Stomach (tissue), 9 donors: Measurements from ENCODE around the gene CAPN14. TPM values are rescaled to one million over a fixed set of nuclear protein-coding genes. Genes with fewer than 3 reads are reported as not detected.
"Not testable (repeated sequence)": the region's sequence is repeated elsewhere in the genome, so short reads cannot be mapped to it uniquely, and the experiment has no call there.

Source experiments
- DNase-seq, 2 donors: peaks; one replicate each; pipeline versions ENCODE4 v3.0.0 to v3.0.0-alpha.2; 2013 to 2019
- H3K27ac ChIP-seq, 5 donors: fragments of 200-600 bp in 4 of 5; sonication (generic) in 4 of 5; one replicate each; pipeline ENCODE4 v1.5.1; 2013 to 2019; ENCODE audit warnings: mild to moderate bottlenecking in 1 of 5, moderate library complexity in 1 of 5
- H3K27me3 ChIP-seq, 3 donors: fragments of 200-600 bp; sonication (generic); one replicate each; pipeline ENCODE4 v1.5.1; 2017 to 2019; ENCODE audit warnings: mixed run types in 1 of 3
- H3K36me3 ChIP-seq, 4 donors: fragments of 200-600 bp; sonication (generic); 1 replicate in 3 of 4; 2 replicates in 1 of 4; pipeline ENCODE4 v1.5.1; 2016 to 2019
- H3K4me1 ChIP-seq, 4 donors: fragments of 200-600 bp; sonication (generic); one replicate each; pipeline ENCODE4 v1.5.1; 2016 to 2019
- H3K4me3 ChIP-seq, 4 donors: fragments of 200-600 bp; sonication (generic) in 3 of 4; one replicate each; pipeline ENCODE4 v1.5.1; 2016 to 2019; ENCODE audit warnings: mild to moderate bottlenecking in 1 of 4
- H3K9me3 ChIP-seq, 4 donors: fragments of 200-600 bp; sonication (generic); one replicate each; pipeline ENCODE4 v1.5.1; 2016 to 2019
- CTCF ChIP-seq, 7 experiments: fragments of 450-650 bp in 4 of 7; fragments of 200-600 bp in 3 of 7; sonication (generic) in 3 of 7; IDR thresholded peaks; one replicate each; pipeline ENCODE4 v1.5.1; 2016 to 2019; ENCODE audit warnings: antibody characterized with exemption in 7 of 7, control low read depth in 2 of 7, mild to moderate bottlenecking in 1 of 7
- EP300 ChIP-seq: sonication (generic); formaldehyde crosslinking; IDR thresholded peaks from one replicate; pipeline ENCODE4 v1.6.1; 2017; ENCODE audit warnings: antibody characterized with exemption
- POLR2A ChIP-seq, 4 donors: fragments of 450-650 bp; IDR thresholded peaks; one replicate each; pipeline ENCODE4 v1.6.1; 2016; ENCODE audit warnings: antibody characterized with exemption in 4 of 4, control low read depth in 2 of 4, mild to moderate bottlenecking in 1 of 4, moderate library complexity in 1 of 4
- POLR2AphosphoS5 ChIP-seq, 3 donors: sonication (generic); formaldehyde crosslinking; IDR thresholded peaks; one replicate each; pipeline ENCODE4 v1.6.1; 2016; ENCODE audit warnings: antibody characterized with exemption in 3 of 3
- WGBS, 5 donors: extraction: QIAGEN DNeasy Blood & Tissue Kit in 3 of 5; methylation state at CpG; one replicate each; pipeline versions ENCODE4 v1.1.5 to v1.1.7; 2013 to 2018; 5-methylcytosine and 5-hydroxymethylcytosine counted together
- intact Hi-C: fragments of 100-400 bp; cut with DNase I; formaldehyde crosslinking; loops from one replicate; pipeline ENCODE4 v1.15.1; 2023; ENCODE audit warnings: low total_unique reads
- polyA plus RNA-seq, 3 donors: library from polyadenylated mRNA; stranded (reverse); fragments of 200-250 nt; gene quantifications; one replicate each; pipeline ENCODE4 v1.2.3, GENCODE V29; 2013
- total RNA-seq, 5 donors: library from RNA; depleted of rRNA; stranded (reverse); fragments of >200 nt; gene quantifications; one replicate each; pipeline versions ENCODE4 v1.1.0 to v1.2.3, GENCODE V29; 2014 to 2016
- donor health status: healthy with polysubstance abuse.
- donor health status: Bipolar disorder and iron deficiency.
- donor health status: healthy.

Gene CAPN14
- total and polyA plus RNA-seq, 8 donors, result 0.06 to 66.0 (median 1.3) TPM; not detected in 5

GRCh38 chr2:31190188-31190587 is 27.1 kb downstream of the CAPN14 start:
- DNase-seq, result no peak

GRCh38 chr2:31189141-31189540 is 28.2 kb downstream of the CAPN14 start:
- TF ChIP-seq POLR2AphosphoS5 (IDR thresholded peaks at IDR 0.05) (no peak), EP300 (no peak), CTCF (IDR thresholded peaks at IDR 0.05) (no peak), POLR2A (IDR thresholded peaks at IDR 0.05) (no peak)
- DNase-seq, result no peak
- intact Hi-C loops, result no loop called here

More at GRCh38 chr2:31190188-31190587, 27.1 kb downstream of the CAPN14 start:
- WGBS, 5 donors, result 74 to 86% (median 82%) methylated on average over 1 of the region's 1 CpG
- intact Hi-C loops, result no loop called here
- Histone ChIP-seq H3K36me3 (no peaks in the 10 kb centered on the region), H3K4me3 (no peak overlapping the region), H3K27me3 (peaks cover 0 to 6% (median 0%) of the 10 kb centered on the region in 3 donors), H3K9me3 (no peaks in the 10 kb centered on the region), H3K4me1 (no peaks in the 10 kb centered on the region), H3K27ac (no peak overlapping the region)
- TF ChIP-seq CTCF (IDR thresholded peaks at IDR 0.05), result no peak
- no peak for TF ChIP-seq EP300
- TF ChIP-seq POLR2A (IDR thresholded peaks at IDR 0.05), result no peak
- no peak for TF ChIP-seq POLR2AphosphoS5 (IDR thresholded peaks at IDR 0.05)

GRCh38 chr2:31188131-31188530 is 29.2 kb downstream of the CAPN14 start:
- no peaks in the 10 kb centered on the region for H3K36me3 ChIP-seq
- no peak overlapping the region for H3K27ac ChIP-seq
- H3K4me1 ChIP-seq, result no peaks in the 10 kb centered on the region
- no peak for TF ChIP-seq CTCF (IDR thresholded peaks at IDR 0.05)
- TF ChIP-seq EP300, result no peak
- no peak for TF ChIP-seq POLR2A (IDR thresholded peaks at IDR 0.05)
- TF ChIP-seq POLR2AphosphoS5 (IDR thresholded peaks at IDR 0.05), result no peak
- no peak for DNase-seq
- peaks cover 0 to 6% (median 0%) of the 10 kb centered on the region in 3 donors for H3K27me3 ChIP-seq
- no peak overlapping the region for H3K4me3 ChIP-seq
- intact Hi-C loops, result no loop called here
- WGBS, 5 donors, result 45 to 63% (median 51%) methylated on average over 5 of the region's 5 CpGs
- no peaks in the 10 kb centered on the region for H3K9me3 ChIP-seq

More at GRCh38 chr2:31189141-31189540, 28.2 kb downstream of the CAPN14 start:
- Histone ChIP-seq H3K4me1 (no peaks in the 10 kb centered on the region), H3K27ac (no peak overlapping the region), H3K36me3 (no peaks in the 10 kb centered on the region), H3K4me3 (no peak overlapping the region), H3K27me3 (peaks cover 0 to 6% (median 0%) of the 10 kb centered on the region in 3 donors), H3K9me3 (no peaks in the 10 kb centered on the region)
- WGBS, 5 donors, result 73 to 90% (median 83%) methylated on average over 4 of the region's 4 CpGs

GRCh38 chr2:31187166-31187565 is 30.1 kb downstream of the CAPN14 start:
- DNase-seq, result no peak
- no peak overlapping the region for H3K27ac ChIP-seq

GRCh38 chr2:31183973-31184372 is 33.3 kb downstream of the CAPN14 start:
- H3K27me3 ChIP-seq, H3K9me3 ChIP-seq, H3K4me1 ChIP-seq, H3K36me3 ChIP-seq, H3K4me3 ChIP-seq, H3K27ac ChIP-seq, DNase-seq, intact Hi-C loops: not testable (repeated sequence)
- 82 to 96% (median 96%) methylated on average over 7 of the region's 7 CpGs for WGBS, 5 donors

More at GRCh38 chr2:31187166-31187565, 30.1 kb downstream of the CAPN14 start:
- WGBS, 5 donors, result 88 to 95% (median 89%) methylated on average over 4 of the region's 4 CpGs
- Histone ChIP-seq H3K4me1 (no peaks in the 10 kb centered on the region), H3K9me3 (no peaks in the 10 kb centered on the region), H3K4me3 (no peak overlapping the region), H3K27me3 (peaks cover 0 to 6% (median 0%) of the 10 kb centered on the region in 3 donors), H3K36me3 (no peaks in the 10 kb centered on the region)
- intact Hi-C loops, result no loop called here
- no peak for TF ChIP-seq POLR2AphosphoS5 (IDR thresholded peaks at IDR 0.05)
